ENCODE results near the gene TAF13. TPM values are rescaled to one million over a fixed set of nuclear protein-coding genes. Genes with fewer than 3 reads are reported as not detected.

The TAF13 gene
- 20.4 and 22.4 TPM in 2 replicates for total RNA-seq

- intact Hi-C loops (cut with micrococcal nuclease), result loop anchor here (1.0 kb wide), 3 partner anchors 14 to 35 kb away; partner anchors contain the start of gene TMEM167B
These were observed at the start of gene TAF13 for GRCh38 chr1:109075531-109076490. TAF13 (minus strand) TSS chr1:109076003; CDS start chr1:109075947, 56 bp downstream.

GRCh38 chr1:109120356-109120755, 44.6 kb upstream of the TAF13 start:
- intact Hi-C loops (cut with micrococcal nuclease), result no loop called here

GRCh38 chr1:109118089-109118488, 42.3 kb upstream of the TAF13 start:
- intact Hi-C loops (cut with micrococcal nuclease), result loop anchor here (10.0 kb wide), 1 partner anchor 307 kb away; the partner anchor contains the start of gene PSMA5

- intact Hi-C loops (cut with micrococcal nuclease), result loop anchor here (10.0 kb wide), 1 partner anchor 309 kb away; the partner anchor contains the start of gene PSMA5
These were observed 40.5 kb upstream of the TAF13 start for GRCh38 chr1:109116286-109116685.

GRCh38 chr1:109115685-109116084, 39.9 kb upstream of the TAF13 start:
- intact Hi-C loops (cut with micrococcal nuclease), result loop anchor here (10.0 kb wide), 1 partner anchor 309 kb away; the partner anchor contains the start of gene PSMA5

- intact Hi-C loops (cut with micrococcal nuclease), result loop anchor here (5.0 to 10.0 kb wide), 4 partner anchors 78 to 367 kb away; partner anchors contain the start of genes PSMA5, SARS1 and STXBP3
These were observed 38.5 kb upstream of the TAF13 start for GRCh38 chr1:109114342-109114674.

GRCh38 chr1:109113590-109114341, 38.0 kb upstream of the TAF13 start, which contains the start of gene ELAPOR1:
ELAPOR1 (plus strand) TSS chr1:109114115; CDS start chr1:109114184, 69 bp downstream.
- intact Hi-C loops (cut with micrococcal nuclease), result loop anchor here (2.0 to 10.0 kb wide), 6 partner anchors 49 to 421 kb away; partner anchors contain the start of genes PRPF38B, PSMA5, SARS1 and STXBP3

- intact Hi-C loops (cut with micrococcal nuclease), result loop anchor here (1.0 to 10.0 kb wide), 10 partner anchors 12 to 420 kb away; partner anchors contain the start of genes PRPF38B, PSMA5, SARS1 and STXBP3
These were observed 37.0 kb upstream of the TAF13 start for GRCh38 chr1:109112652-109113285.

GRCh38 chr1:109112056-109112651, 36.4 kb upstream of the TAF13 start:
- intact Hi-C loops (cut with micrococcal nuclease), result loop anchor here (1.0 to 10.0 kb wide), 10 partner anchors 12 to 419 kb away; partner anchors contain the start of genes PRPF38B, PSMA5, SARS1 and STXBP3

GRCh38 chr1:109111386-109112055, 35.7 kb upstream of the TAF13 start:
- intact Hi-C loops (cut with micrococcal nuclease), result loop anchor here (1.0 to 10.0 kb wide), 10 partner anchors 11 to 419 kb away; partner anchors contain the start of genes PRPF38B, PSMA5, SARS1 and STXBP3

GRCh38 chr1:109109906-109110305, 34.1 kb upstream of the TAF13 start:
- intact Hi-C loops (cut with micrococcal nuclease), result loop anchor here (5.0 to 10.0 kb wide), 4 partner anchors 82 to 363 kb away; partner anchors contain the start of genes PSMA5, SARS1 and STXBP3

- intact Hi-C loops (cut with micrococcal nuclease), result no loop called here
These were observed 32.0 kb upstream of the TAF13 start for GRCh38 chr1:109107785-109108184.

GRCh38 chr1:109105881-109106280, 30.1 kb upstream of the TAF13 start:
- intact Hi-C loops (cut with micrococcal nuclease), result no loop called here

GRCh38 chr1:109104364-109105151, 28.8 kb upstream of the TAF13 start:
- intact Hi-C loops (cut with micrococcal nuclease), result no loop called here

GRCh38 chr1:109099938-109100773, 24.4 kb upstream of the TAF13 start:
- intact Hi-C loops (cut with micrococcal nuclease), result loop anchor here (1.0 to 10.0 kb wide), 9 partner anchors 10 to 408 kb away; partner anchors contain the start of genes ATXN7L2, CLCC1, PRPF38B and TMEM167B

- intact Hi-C loops (cut with micrococcal nuclease), result loop anchor here (10.0 kb wide), 1 partner anchor 389 kb away; the partner anchor contains the start of gene ATXN7L2
These were observed 20.3 kb upstream of the TAF13 start for GRCh38 chr1:109096120-109096519.

GRCh38 chr1:109095631-109096030, 19.8 kb upstream of the TAF13 start:
- intact Hi-C loops (cut with micrococcal nuclease), result loop anchor here (10.0 kb wide), 1 partner anchor 389 kb away; the partner anchor contains the start of gene ATXN7L2
